ENCODE results near the gene LCN12. TPM values are rescaled to one million over a fixed set of nuclear protein-coding genes. Genes with fewer than 3 reads are reported as not detected.

LCN12 gene
- polyA plus RNA-seq, 3 donors = 0.67 to 1.4 TPM; not detected in 1

GRCh38 chr9:136978073-136978864 lies 26.2 kb downstream of the LCN12 start:
- no peak overlapping the region for H3K27ac ChIP-seq (ENCODE audit: low read depth, low read length)
- 1 to 3% (median 3%) methylated on average over 66 to 75 of the region's 78 CpGs for WGBS, 3 donors

DNA sequence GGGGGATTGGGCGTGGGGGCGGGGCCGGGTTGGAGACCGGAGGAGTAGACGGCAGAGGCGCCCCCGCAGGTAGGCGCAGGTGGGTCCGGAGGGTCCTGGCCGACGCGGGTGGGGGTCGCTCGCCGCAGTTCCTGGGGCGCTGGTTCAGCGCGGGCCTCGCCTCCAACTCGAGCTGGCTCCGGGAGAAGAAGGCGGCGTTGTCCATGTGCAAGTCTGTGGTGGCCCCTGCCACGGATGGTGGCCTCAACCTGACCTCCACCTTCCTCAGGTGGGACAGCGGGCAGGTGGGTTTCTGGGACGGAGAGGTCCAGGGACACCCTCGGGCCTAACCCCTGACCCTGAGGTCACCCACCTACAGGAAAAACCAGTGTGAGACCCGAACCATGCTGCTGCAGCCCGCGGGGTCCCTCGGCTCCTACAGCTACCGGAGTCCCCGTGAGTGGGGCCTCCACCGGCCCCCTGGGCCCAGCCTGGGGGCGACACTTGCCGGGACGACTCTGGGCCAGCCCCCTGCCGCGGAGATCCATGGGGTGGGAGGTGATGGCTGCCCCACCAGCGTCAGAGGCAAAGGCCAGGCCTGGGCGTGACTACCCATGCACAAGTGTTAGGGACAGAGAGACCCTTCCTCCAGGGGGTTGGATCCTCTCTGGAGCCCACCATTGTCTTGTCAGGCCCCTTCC lies 26.9 kb downstream of the LCN12 start:
- 50 to 65% (median 58%) methylated on average over 38 to 41 of the region's 41 CpGs for WGBS, 3 donors
- H3K27ac ChIP-seq (ENCODE audit: low read depth, low read length) = no peak overlapping the region

- no peak overlapping the region for H3K27ac ChIP-seq (ENCODE audit: low read depth, low read length)
- WGBS, 3 donors = 84 to 90% (median 89%) methylated on average over 26 of the region's 26 CpGs
These were observed 27.9 kb downstream of the LCN12 start for GRCh38 chr9:136979769-136980587.

DNA sequence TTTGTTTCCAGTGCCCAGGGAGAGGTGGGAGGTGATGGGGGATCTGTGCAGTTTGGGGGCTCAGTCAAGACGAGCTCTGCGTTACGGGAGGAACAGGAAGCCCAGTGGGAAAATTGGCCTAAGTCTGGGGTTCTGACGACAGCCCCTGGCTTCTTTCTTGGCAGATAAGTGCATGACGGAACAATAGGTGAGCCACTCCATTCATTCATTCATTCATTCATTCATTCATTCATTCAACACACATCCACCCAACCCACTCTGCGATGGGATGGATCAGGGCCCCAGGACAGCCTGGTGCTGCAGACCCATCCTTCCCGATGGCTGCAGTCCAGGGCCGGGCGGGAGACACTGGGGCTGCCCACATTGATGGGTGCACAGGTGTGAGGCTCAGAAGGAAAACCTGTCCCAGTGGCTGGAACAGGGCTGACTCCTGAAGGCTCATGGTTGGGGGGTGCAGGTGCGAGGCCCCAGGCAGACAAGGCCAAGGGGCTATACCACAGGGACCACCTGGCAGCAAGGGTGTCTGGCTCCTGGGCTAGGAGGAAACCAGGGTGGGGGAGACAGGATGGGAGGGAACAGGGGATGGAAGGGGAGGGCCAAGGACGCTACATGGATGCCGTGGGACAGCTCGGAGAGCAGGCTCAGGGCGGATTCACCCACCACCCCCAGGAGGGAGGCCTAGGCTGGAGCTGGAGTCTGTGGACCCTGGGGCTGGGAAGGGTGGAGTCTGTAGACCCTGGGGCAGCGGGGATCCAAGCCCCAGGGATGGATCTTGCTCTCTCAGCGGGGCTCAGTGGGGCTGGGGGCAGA lies 28.8 kb downstream of the LCN12 start:
- WGBS, 3 donors = 82 to 90% (median 87%) methylated on average over 16 of the region's 16 CpGs
- H3K27ac ChIP-seq (ENCODE audit: low read depth, low read length) = no peak overlapping the region

DNA sequence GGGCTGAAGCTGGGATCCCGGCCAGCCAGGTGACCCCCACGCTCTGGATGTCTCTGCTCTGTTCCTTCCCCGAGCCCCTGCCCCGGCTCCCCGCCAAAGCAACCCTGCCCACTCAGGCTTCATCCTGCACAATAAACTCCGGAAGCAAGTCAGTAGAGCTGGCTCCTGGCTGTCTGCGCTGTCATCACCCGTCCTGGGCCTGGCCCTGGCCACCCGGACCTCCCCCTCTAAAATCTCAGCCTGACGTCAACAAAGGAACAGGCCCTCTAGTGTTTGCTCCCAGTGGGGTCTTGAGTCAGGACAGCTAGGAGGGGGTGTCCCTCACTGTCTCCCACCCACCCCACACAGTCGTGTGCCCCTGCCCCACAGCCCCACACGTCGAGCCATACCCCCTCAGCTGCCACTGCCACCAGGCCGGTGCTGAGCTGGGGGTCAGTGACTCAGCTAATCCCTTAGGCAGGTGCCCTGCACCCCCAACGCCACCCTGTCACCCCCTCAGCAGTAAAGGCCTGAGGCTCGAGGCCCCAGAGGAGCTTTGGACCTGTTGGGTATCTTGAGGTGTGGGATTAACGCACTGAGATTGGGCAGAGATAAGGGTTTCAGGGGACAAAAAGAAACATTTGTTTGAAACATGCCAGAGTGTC lies 29.6 kb downstream of the LCN12 start:
- WGBS, 3 donors = 59 to 74% (median 60%) methylated on average over 15 to 17 of the region's 17 CpGs
- H3K27ac ChIP-seq (ENCODE audit: low read depth, low read length) = no peak overlapping the region

- WGBS, 3 donors = 79 to 88% (median 80%) methylated on average over 18 of the region's 18 CpGs
- H3K27ac ChIP-seq (ENCODE audit: low read depth, low read length) = no peak within 1 kb of the TSS
These were observed 30.4 kb downstream of the LCN12 start, which contains the start of gene LCNL1 for GRCh38 chr9:136982232-136983051. Gene LCNL1 (plus strand): TSS chr9:136982993. CDS start chr9:136983587, 594 bp downstream.

- WGBS, 3 donors = 65 to 82% (median 77%) methylated on average over 9 of the region's 9 CpGs
These were observed 31.1 kb downstream of the LCN12 start for GRCh38 chr9:136983167-136983566.

GRCh38 chr9:136983656-136984314 lies 31.7 kb downstream of the LCN12 start:
- 78 to 84% (median 80%) methylated on average over 11 of the region's 11 CpGs for whole genome bisulfite sequencing, 3 donors
- no peak overlapping the region for H3K27ac ChIP-seq (ENCODE audit: low read depth, low read length)

More at GRCh38 chr9:136983167-136983566, 31.1 kb downstream of the LCN12 start:
- no peak overlapping the region for H3K27ac ChIP-seq (ENCODE audit: low read depth, low read length)

DNA sequence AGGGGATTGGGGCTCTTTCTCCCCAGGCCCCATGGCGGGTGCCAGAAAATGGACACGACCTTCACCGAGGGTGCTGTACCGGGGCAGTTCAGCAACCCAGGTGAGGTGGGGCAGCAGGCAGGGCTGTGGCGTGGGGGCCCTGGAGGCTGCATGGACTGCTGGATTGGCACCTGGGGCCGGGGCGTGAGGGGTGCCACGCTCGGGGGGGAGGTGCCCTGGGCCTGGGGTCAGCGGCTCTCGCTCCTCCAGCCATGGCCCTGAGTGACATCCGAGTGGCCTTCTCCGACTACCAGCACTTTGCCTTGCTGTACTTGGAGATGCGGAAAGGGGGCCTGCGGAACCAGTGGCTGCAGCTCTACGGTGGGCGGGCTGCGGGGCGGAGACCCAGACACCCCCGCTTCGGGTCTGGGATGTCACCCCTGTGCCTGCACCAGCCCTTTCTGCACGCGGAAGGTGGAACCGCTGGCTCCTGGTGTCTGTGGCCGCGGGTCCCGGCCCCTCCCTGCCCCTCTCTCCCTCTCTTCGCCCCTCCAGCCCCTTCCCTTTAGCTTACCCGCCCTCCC lies 32.5 kb downstream of the LCN12 start:
- WGBS, 3 donors = 50 to 60% (median 52%) methylated on average over 24 to 29 of the region's 29 CpGs
- no peak overlapping the region for H3K27ac ChIP-seq (ENCODE audit: low read depth, low read length)

GRCh38 chr9:136985027-136985602 lies 33.0 kb downstream of the LCN12 start:
- H3K27ac ChIP-seq (ENCODE audit: low read depth, low read length) = no peak overlapping the region
- 10 to 17% (median 12%) methylated on average over 42 to 48 of the region's 48 CpGs for WGBS, 3 donors

DNA sequence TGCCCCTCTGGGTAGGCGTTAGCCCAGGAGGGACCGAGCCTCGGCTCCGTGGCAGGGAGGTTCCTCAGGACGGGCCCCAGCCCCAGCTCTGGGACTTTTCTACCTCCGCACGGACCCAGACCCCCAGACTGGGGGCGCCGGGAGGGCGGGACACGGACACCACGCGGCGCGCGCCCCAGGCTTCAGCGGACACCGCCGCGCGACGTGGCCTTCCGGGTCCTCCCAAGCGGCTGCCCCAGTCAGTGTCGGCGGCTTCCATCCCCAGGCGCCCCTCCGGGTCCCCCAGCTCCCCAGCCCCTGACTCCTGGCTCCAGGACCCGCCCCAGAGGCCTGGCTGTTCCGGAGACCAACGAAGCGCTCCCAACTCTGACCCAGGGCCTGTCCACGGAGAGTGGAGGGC lies 33.8 kb downstream of the LCN12 start:
- WGBS, 3 donors = 15 to 35% (median 29%) methylated on average over 30 to 33 of the region's 33 CpGs
- no peak overlapping the region for H3K27ac ChIP-seq (ENCODE audit: low read depth, low read length)

- H3K27ac ChIP-seq (ENCODE audit: low read depth, low read length) = no peak overlapping the region
- 92 to 98% (median 97%) methylated on average over 4 of the region's 4 CpGs for WGBS, 3 donors
These were observed 36.8 kb downstream of the LCN12 start for GRCh38 chr9:136988872-136989271.

- H3K27ac ChIP-seq (ENCODE audit: low read depth, low read length) = no peak overlapping the region
- WGBS, 3 donors = 76 to 83% (median 78%) methylated on average over 10 of the region's 10 CpGs
These were observed 38.3 kb downstream of the LCN12 start for GRCh38 chr9:136990242-136990911.

GRCh38 chr9:136991993-136992818 lies 40.1 kb downstream of the LCN12 start, which contains the start of gene PAXX:
Gene PAXX (plus strand): TSS chr9:136992422. CDS start chr9:136992444, 22 bp downstream.
- H3K27ac ChIP-seq (ENCODE audit: low read depth, low read length) = peak within 1 kb of the TSS; percentile 75
- WGBS, 3 donors = 0 to 1% (median 1%) methylated on average over 73 to 92 of the region's 92 CpGs

Measured in adipose tissue (tissue), 3 donors.